ENCODE data around the gene TGFBR2. TPM values are rescaled to one million over a fixed set of nuclear protein-coding genes. Genes with fewer than 3 reads are reported as not detected.

The TGFBR2 gene
- total RNA-seq, 4 donors from 2014 or later: 338 to 406 (median 350) TPM

GRCh38 chr3:30646181-30646876 lies 39.9 kb downstream of the TGFBR2 start:
- no peak overlapping the region for H3K4me3 ChIP-seq
- H3K27me3 ChIP-seq: no peaks in the 10 kb centered on the region
- H3K9me3 ChIP-seq: no peaks in the 10 kb centered on the region
- no peak for DNase-seq (ENCODE audit: low spot score in 2 of 2)
- 82 to 88% methylated on average over 5 of the region's 5 CpGs for WGBS, 2 donors
- peak in 1 of 2 donors; percentile 82 for TF ChIP-seq EP300 (IDR thresholded peaks at IDR 0.05)
- TF ChIP-seq POLR2A (IDR thresholded peaks at IDR 0.05): no peak
- peaks cover 0 to 97% (median 66%) of the 10 kb centered on the region in 4 donors for H3K4me1 ChIP-seq
- H3K36me3 ChIP-seq: peaks cover 0 to 67% (median 0%) of the 10 kb centered on the region in 3 donors
- peak overlapping the region in 3 of 4 donors; percentile 5 to 51 (median 9) for H3K27ac ChIP-seq

- Histone ChIP-seq H3K9me3 (no peaks in the 10 kb centered on the region), H3K27ac (peak overlapping the region in 2 of 4 donors; percentile 3 to 51), H3K4me1 (peaks cover 0 to 89% (median 57%) of the 10 kb centered on the region in 4 donors), H3K27me3 (no peaks in the 10 kb centered on the region), H3K4me3 (no peak overlapping the region), H3K36me3 (peaks cover 0 to 75% (median 0%) of the 10 kb centered on the region in 3 donors)
- no peak for TF ChIP-seq CTCF (IDR thresholded peaks at IDR 0.05)
- TF ChIP-seq POLR2A (IDR thresholded peaks at IDR 0.05): no peak
- no peak for TF ChIP-seq EP300 (IDR thresholded peaks at IDR 0.05)
- WGBS, 2 donors: 70% methylated on average over 5 of the region's 5 CpGs
- no peak for DNase-seq (ENCODE audit: low spot score in 2 of 2)
Measured at GRCh38 chr3:30646961-30647752, 40.8 kb downstream of the TGFBR2 start.

- Histone ChIP-seq H3K4me3 (no peak overlapping the region), H3K27ac (peak overlapping the region in 3 of 4 donors; percentile 27 to 59 (median 57)), H3K9me3 (no peaks in the 10 kb centered on the region), H3K27me3 (no peaks in the 10 kb centered on the region), H3K4me1 (peaks cover 0 to 79% (median 45%) of the 10 kb centered on the region in 4 donors), H3K36me3 (peaks cover 0 to 92% (median 0%) of the 10 kb centered on the region in 3 donors)
- no peak for DNase-seq (ENCODE audit: low spot score in 2 of 2)
- 73 to 78% methylated on average over 5 of the region's 5 CpGs for WGBS, 2 donors
- no peak for TF ChIP-seq POLR2A (IDR thresholded peaks at IDR 0.05)
- no peak for TF ChIP-seq EP300 (IDR thresholded peaks at IDR 0.05)
- TF ChIP-seq CTCF (IDR thresholded peaks at IDR 0.05): no peak
Measured at GRCh38 chr3:30648670-30649357, 42.4 kb downstream of the TGFBR2 start.

GRCh38 chr3:30649572-30650318 lies 43.3 kb downstream of the TGFBR2 start:
- Histone ChIP-seq H3K9me3 (no peaks in the 10 kb centered on the region), H3K27ac (peak overlapping the region in 3 of 4 donors; percentile 4 to 59 (median 57)), H3K36me3 (peaks cover 0 to 100% (median 0%) of the 10 kb centered on the region in 3 donors), H3K4me3 (no peak overlapping the region), H3K27me3 (no peaks in the 10 kb centered on the region), H3K4me1 (peaks cover 0 to 79% (median 46%) of the 10 kb centered on the region in 4 donors)
- no peak for DNase-seq (ENCODE audit: low spot score in 2 of 2)
- WGBS, 2 donors: 57 to 58% methylated on average over 9 of the region's 9 CpGs
- no peak for TF ChIP-seq POLR2A (IDR thresholded peaks at IDR 0.05)
- TF ChIP-seq EP300 (IDR thresholded peaks at IDR 0.05): peak in 1 of 2 donors; percentile 46

GRCh38 chr3:30650348-30650995 lies 44.1 kb downstream of the TGFBR2 start:
- Histone ChIP-seq H3K9me3 (no peaks in the 10 kb centered on the region), H3K36me3 (peaks cover 0 to 100% (median under 1%) of the 10 kb centered on the region in 3 donors), H3K4me1 (peaks cover under 1 to 79% (median 46%) of the 10 kb centered on the region in 4 donors), H3K27me3 (no peaks in the 10 kb centered on the region), H3K4me3 (no peak overlapping the region), H3K27ac (peak overlapping the region in 3 of 4 donors; percentile 4 to 59 (median 57))
- TF ChIP-seq EP300 (IDR thresholded peaks at IDR 0.05) (no peak), POLR2A (IDR thresholded peaks at IDR 0.05) (no peak), CTCF (IDR thresholded peaks at IDR 0.05) (no peak)
- WGBS, 2 donors: 96% methylated on average over 2 of the region's 2 CpGs
- no peak for DNase-seq (ENCODE audit: low spot score in 2 of 2)
